ENCODE measurements around the gene DNAJC17.

DNA sequence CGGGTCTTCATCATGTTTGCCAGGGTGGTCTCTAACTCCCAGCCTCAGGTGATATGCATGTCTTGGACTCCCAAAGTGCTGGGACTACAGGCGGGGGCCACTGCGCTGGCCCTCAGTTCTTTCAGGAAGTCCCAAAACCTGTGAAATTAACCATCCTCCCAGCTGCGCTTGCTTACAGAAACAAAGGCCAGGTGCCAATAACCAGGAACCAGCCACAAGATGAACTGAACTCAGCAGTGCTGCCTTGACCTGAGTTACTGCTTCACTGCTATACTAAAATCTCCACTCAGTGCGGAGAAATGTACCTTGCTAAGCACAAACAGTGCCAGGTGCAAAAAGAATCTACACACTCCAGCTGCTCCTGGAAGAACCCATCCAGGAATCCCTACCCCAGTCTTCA is 47.3 kb downstream of the DNAJC17 start:
- TF ChIP-seq POLR2A (IDR thresholded peaks at IDR 0.05) (no peak), CTCF (IDR thresholded peaks at IDR 0.05) (no peak)
